ENCODE results near the gene TMC5.

- TF ChIP-seq GATA3 (IDR thresholded peaks at IDR 0.05; ENCODE audit: low read depth, low read length), result no peak
- TF ChIP-seq GATA2 (IDR thresholded peaks at IDR 0.05; ENCODE audit: low read depth, low read length), result no peak
Observed at GRCh38 chr16:19379838-19380237, 37.8 kb upstream of the TMC5 start.

Measured in SH-SY5Y (cell line).